Stomach (tissue), 9 donors: ENCODE data around the gene NNMT. TPM values are rescaled to one million over a fixed set of nuclear protein-coding genes. Genes with fewer than 3 reads are reported as not detected.

Experiments used
- DNase-seq, 2 donors: peaks; one replicate each; pipeline versions ENCODE4 v3.0.0 to v3.0.0-alpha.2; 2013 to 2019
- H3K27ac ChIP-seq, 5 donors: fragments of 200-600 bp in 4 of 5; sonication (generic) in 4 of 5; one replicate each; pipeline ENCODE4 v1.5.1; 2013 to 2019; ENCODE audit warnings: mild to moderate bottlenecking in 1 of 5, moderate library complexity in 1 of 5
- H3K27me3 ChIP-seq, 3 donors: fragments of 200-600 bp; sonication (generic); one replicate each; pipeline ENCODE4 v1.5.1; 2017 to 2019; ENCODE audit warnings: mixed run types in 1 of 3
- H3K36me3 ChIP-seq, 4 donors: fragments of 200-600 bp; sonication (generic); 1 replicate in 3 of 4; 2 replicates in 1 of 4; pipeline ENCODE4 v1.5.1; 2016 to 2019
- H3K4me1 ChIP-seq, 4 donors: fragments of 200-600 bp; sonication (generic); one replicate each; pipeline ENCODE4 v1.5.1; 2016 to 2019
- H3K4me3 ChIP-seq, 4 donors: fragments of 200-600 bp; sonication (generic) in 3 of 4; one replicate each; pipeline ENCODE4 v1.5.1; 2016 to 2019; ENCODE audit warnings: mild to moderate bottlenecking in 1 of 4
- H3K9me3 ChIP-seq, 4 donors: fragments of 200-600 bp; sonication (generic); one replicate each; pipeline ENCODE4 v1.5.1; 2016 to 2019
- EP300 ChIP-seq: sonication (generic); formaldehyde crosslinking; IDR thresholded peaks from one replicate; pipeline ENCODE4 v1.6.1; 2017; ENCODE audit warnings: antibody characterized with exemption
- POLR2A ChIP-seq, 4 donors: fragments of 450-650 bp; IDR thresholded peaks; one replicate each; pipeline ENCODE4 v1.6.1; 2016; ENCODE audit warnings: antibody characterized with exemption in 4 of 4, control low read depth in 2 of 4, mild to moderate bottlenecking in 1 of 4, moderate library complexity in 1 of 4
- POLR2AphosphoS5 ChIP-seq, 3 donors: sonication (generic); formaldehyde crosslinking; IDR thresholded peaks; one replicate each; pipeline ENCODE4 v1.6.1; 2016; ENCODE audit warnings: antibody characterized with exemption in 3 of 3
- WGBS, 5 donors: extraction: QIAGEN DNeasy Blood & Tissue Kit in 3 of 5; methylation state at CpG; one replicate each; pipeline versions ENCODE4 v1.1.5 to v1.1.7; 2013 to 2018; 5-methylcytosine and 5-hydroxymethylcytosine counted together
- intact Hi-C: fragments of 100-400 bp; cut with DNase I; formaldehyde crosslinking; loops from one replicate; pipeline ENCODE4 v1.15.1; 2023; ENCODE audit warnings: low total_unique reads
- polyA plus RNA-seq, 3 donors: library from polyadenylated mRNA; stranded (reverse); fragments of 200-250 nt; gene quantifications; one replicate each; pipeline ENCODE4 v1.2.3, GENCODE V29; 2013
- total RNA-seq, 5 donors: library from RNA; depleted of rRNA; stranded (reverse); fragments of >200 nt; gene quantifications; one replicate each; pipeline versions ENCODE4 v1.1.0 to v1.2.3, GENCODE V29; 2014 to 2016
- TF ChIP-seq, protein P1 (sequence below), 7 experiments: fragments of 450-650 bp in 4 of 7; fragments of 200-600 bp in 3 of 7; sonication (generic) in 3 of 7; IDR thresholded peaks; one replicate each; pipeline ENCODE4 v1.5.1; 2016 to 2019; ENCODE audit warnings: antibody characterized with exemption in 7 of 7, control low read depth in 2 of 7, mild to moderate bottlenecking in 1 of 7
- donor health status: healthy with polysubstance abuse.
- donor health status: Bipolar disorder and iron deficiency.
- donor health status: healthy.

The NNMT gene
- total and polyA plus RNA-seq, 8 donors: 35.1 to 451 (median 279) TPM

DNA sequence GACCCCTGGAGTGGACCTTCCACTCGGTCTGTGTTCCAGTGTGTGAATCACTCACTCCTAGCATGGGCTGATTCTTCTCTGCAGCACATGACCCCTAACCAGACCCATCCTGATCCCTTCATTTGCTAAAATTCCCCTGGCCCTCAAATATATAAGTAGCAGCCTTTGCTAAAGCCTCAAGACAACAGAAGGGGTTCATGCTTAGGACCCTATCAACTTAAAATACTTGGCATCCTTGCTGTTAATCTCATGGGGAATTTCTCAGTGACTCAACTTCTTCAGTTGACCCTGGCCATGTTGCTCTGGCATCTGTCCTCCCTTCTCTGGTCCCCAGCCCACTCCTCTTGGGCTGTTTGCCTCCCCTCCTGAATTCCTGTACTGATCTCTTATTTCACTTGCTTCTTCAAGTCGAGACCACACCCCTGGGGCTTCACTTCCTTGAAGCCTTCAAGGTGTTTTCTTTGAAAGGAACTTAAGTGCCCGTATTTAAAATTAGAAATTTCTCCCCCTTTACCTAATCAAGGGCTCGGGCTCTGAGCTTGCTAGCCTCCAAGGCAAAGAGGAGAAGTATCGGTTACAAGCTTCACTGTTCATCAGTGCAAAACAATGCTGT is 23.6 kb downstream of the NNMT start:
- WGBS, 5 donors: 49 to 65% (median 59%) methylated on average over 5 of the region's 5 CpGs
- Histone ChIP-seq H3K4me3 (no peak overlapping the region), H3K9me3 (no peaks in the 10 kb centered on the region), H3K36me3 (peaks cover 0 to 4% (median 2%) of the 10 kb centered on the region in 4 donors), H3K27me3 (no peaks in the 10 kb centered on the region), H3K4me1 (peaks cover 13 to 40% (median 21%) of the 10 kb centered on the region in 4 donors), H3K27ac (no peak overlapping the region)
- intact Hi-C loops: no loop called here
- no peak for DNase-seq
- TF ChIP-seq EP300 (no peak), POLR2AphosphoS5 (IDR thresholded peaks at IDR 0.05) (no peak), POLR2A (IDR thresholded peaks at IDR 0.05) (no peak)
- TF ChIP-seq, protein P1, sequence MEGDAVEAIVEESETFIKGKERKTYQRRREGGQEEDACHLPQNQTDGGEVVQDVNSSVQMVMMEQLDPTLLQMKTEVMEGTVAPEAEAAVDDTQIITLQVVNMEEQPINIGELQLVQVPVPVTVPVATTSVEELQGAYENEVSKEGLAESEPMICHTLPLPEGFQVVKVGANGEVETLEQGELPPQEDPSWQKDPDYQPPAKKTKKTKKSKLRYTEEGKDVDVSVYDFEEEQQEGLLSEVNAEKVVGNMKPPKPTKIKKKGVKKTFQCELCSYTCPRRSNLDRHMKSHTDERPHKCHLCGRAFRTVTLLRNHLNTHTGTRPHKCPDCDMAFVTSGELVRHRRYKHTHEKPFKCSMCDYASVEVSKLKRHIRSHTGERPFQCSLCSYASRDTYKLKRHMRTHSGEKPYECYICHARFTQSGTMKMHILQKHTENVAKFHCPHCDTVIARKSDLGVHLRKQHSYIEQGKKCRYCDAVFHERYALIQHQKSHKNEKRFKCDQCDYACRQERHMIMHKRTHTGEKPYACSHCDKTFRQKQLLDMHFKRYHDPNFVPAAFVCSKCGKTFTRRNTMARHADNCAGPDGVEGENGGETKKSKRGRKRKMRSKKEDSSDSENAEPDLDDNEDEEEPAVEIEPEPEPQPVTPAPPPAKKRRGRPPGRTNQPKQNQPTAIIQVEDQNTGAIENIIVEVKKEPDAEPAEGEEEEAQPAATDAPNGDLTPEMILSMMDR (IDR thresholded peaks at IDR 0.05): no peak

DNA sequence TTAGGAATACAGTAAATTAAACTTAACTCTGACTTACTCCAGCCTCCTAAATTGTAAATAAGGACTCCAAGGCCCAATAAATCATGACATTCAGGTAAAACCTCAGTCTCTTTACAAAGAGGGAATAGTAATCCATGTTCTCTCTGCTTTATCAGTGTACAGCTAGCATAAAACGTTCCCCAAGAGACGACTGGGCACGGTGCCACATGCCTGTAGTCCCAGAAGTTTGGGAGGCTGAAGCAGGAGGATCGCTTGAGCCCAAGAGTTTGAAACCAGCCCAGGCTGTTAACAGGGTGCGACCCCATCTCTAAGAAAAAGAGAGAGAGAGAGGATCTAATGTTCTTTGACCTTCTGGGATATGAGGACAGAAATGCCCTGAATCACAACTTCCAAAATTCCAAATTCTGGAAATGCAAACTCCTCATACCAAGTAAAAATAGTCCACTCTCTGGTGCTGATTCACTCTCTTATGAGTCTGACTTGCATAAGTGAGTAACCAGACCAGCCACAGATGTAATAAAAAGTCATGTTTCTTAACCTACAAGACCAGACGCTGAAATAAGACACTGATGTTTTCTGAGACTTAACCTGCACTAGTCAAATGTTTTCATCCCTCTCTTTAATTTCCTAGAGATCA is 25.5 kb downstream of the NNMT start:
- Histone ChIP-seq H3K4me3 (no peak overlapping the region), H3K27ac (peak overlapping the region in 1 of 5 donors; percentile 29), H3K36me3 (no peaks in the 10 kb centered on the region), H3K9me3 (no peaks in the 10 kb centered on the region), H3K4me1 (peaks cover 0 to 21% (median 9%) of the 10 kb centered on the region in 4 donors), H3K27me3 (no peaks in the 10 kb centered on the region)
- WGBS, 5 donors: 56 to 72% (median 70%) methylated on average over 6 of the region's 6 CpGs
- peak in 1 of 3 donors; percentile 30 for TF ChIP-seq POLR2AphosphoS5 (IDR thresholded peaks at IDR 0.05)
- TF ChIP-seq, protein P1 (IDR thresholded peaks at IDR 0.05): no peak
- DNase-seq: no peak
- intact Hi-C loops: no loop called here

DNA sequence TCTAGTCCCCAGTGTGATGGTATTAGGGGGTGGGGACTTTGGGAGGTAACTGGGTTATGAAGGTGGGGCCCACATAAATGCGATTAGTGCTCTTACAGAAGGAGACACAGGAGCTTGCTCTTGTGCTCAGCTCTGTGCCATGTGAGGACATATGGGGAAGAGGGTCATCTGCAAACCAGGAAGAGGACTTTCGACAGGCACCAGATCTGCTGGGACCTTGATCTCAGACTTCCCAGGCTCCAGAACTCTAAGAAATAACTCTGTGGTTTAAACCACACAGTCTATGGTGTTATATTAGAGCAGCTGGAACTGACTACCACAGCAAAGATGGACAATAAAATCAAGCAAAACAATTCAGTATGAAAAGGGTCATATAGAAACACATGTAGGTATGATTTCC is 26.7 kb downstream of the NNMT start:
- intact Hi-C loops: no loop called here
- H3K27ac ChIP-seq: no peak overlapping the region
- H3K4me1 ChIP-seq: peaks cover 0 to 10% (median 4%) of the 10 kb centered on the region in 4 donors
- no peak for TF ChIP-seq EP300
- no peak for TF ChIP-seq POLR2A (IDR thresholded peaks at IDR 0.05)
- TF ChIP-seq, protein P1 (IDR thresholded peaks at IDR 0.05): no peak
- no peak for TF ChIP-seq POLR2AphosphoS5 (IDR thresholded peaks at IDR 0.05)
- no peaks in the 10 kb centered on the region for H3K36me3 ChIP-seq
- H3K9me3 ChIP-seq: no peaks in the 10 kb centered on the region
- no peak overlapping the region for H3K4me3 ChIP-seq
- no peaks in the 10 kb centered on the region for H3K27me3 ChIP-seq
- WGBS, 5 donors: 86 to 100% (median 92%) methylated on average over 2 of the region's 2 CpGs
- DNase-seq: no peak

GRCh38 chr11:114326151-114326550 is 30.0 kb downstream of the NNMT start:
- DNase-seq: no peak
- H3K9me3 ChIP-seq: peaks cover 0 to 19% (median 10%) of the 10 kb centered on the region in 4 donors
- peaks cover 0 to 5% (median 0%) of the 10 kb centered on the region in 4 donors for H3K4me1 ChIP-seq
- TF ChIP-seq POLR2A (IDR thresholded peaks at IDR 0.05): no peak
- TF ChIP-seq POLR2AphosphoS5 (IDR thresholded peaks at IDR 0.05): no peak
- TF ChIP-seq EP300: no peak
- TF ChIP-seq, protein P1 (IDR thresholded peaks at IDR 0.05): no peak
- H3K27me3 ChIP-seq: no peaks in the 10 kb centered on the region
- H3K4me3 ChIP-seq: no peak overlapping the region
- 77 to 89% (median 83%) methylated on average over 4 of the region's 4 CpGs for WGBS, 5 donors
- no peak overlapping the region for H3K27ac ChIP-seq
- H3K36me3 ChIP-seq: no peaks in the 10 kb centered on the region
- intact Hi-C loops: no loop called here
